NCI-H2029 treated with DMSO at 0.1 percent for 48 hours (cell line): ENCODE results near the gene CCDC83.
"Not testable (repeated sequence)": the region's sequence is repeated elsewhere in the genome, so short reads cannot be mapped to it uniquely, and the experiment has no call there.

Experiments used
- DNase-seq: peaks from one replicate; lab custom pipeline; 2025; lab: John Stamatoyannopoulos, UW

The CCDC83 gene

DNA sequence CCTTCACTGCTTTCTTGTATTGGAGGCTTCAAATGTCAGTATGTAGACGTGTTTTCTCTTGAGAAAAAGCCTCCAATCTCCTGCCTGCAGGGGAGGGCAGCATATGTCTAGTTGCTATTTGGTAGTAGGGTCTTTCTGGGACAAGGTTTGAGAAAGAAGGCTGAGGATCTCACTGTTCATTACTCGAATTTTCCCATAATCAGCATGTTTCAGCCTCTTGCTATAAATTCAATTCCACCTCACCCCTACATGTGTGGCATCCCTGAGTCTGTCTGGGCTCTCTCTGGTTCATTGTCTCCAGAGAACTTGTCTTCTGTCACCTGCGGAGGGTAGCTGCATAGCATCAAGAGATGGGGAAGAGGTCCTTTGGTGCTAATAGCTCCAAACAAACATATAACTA is 19.5 kb upstream of the CCDC83 start:
- DNase-seq, result no peak

- not testable (repeated sequence) for DNase-seq
Observed at GRCh38 chr11:85840932-85841331, 14.3 kb upstream of the CCDC83 start.

- no peak for DNase-seq
Observed at GRCh38 chr11:85843929-85844328, 11.3 kb upstream of the CCDC83 start.

DNA sequence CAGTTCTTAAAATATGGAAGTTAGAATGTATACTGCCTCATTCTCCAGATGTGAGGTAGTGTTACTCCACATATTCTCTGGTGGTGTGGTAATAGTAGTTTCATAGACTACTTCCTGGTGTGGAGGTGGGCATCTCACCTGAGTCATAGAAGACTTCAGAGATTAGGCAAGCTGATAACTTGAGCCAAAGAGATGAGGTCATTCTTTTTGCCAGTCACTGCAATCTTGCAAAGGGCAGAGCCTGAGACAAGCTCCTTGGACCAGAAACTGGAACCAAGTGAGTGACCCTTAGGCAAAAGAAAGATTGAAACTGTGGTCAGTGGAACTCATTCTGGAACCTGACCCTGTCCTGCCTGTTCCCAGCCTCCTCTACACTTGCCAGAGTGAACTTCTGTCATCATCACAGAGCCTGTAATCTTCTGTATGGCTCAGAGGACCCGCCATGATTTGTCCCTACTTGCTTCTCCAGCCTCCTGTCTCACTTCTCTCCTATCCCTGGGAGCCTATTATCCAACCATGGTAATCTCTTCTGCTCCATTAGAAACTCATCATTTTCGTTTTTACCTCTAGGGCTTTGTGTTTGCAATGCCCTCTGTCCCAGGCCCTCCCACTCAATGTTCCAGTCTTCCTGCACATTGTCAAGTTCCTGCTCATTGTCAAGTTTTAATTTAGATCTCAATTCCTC is 10.6 kb upstream of the CCDC83 start:
- DNase-seq, result no peak

DNA sequence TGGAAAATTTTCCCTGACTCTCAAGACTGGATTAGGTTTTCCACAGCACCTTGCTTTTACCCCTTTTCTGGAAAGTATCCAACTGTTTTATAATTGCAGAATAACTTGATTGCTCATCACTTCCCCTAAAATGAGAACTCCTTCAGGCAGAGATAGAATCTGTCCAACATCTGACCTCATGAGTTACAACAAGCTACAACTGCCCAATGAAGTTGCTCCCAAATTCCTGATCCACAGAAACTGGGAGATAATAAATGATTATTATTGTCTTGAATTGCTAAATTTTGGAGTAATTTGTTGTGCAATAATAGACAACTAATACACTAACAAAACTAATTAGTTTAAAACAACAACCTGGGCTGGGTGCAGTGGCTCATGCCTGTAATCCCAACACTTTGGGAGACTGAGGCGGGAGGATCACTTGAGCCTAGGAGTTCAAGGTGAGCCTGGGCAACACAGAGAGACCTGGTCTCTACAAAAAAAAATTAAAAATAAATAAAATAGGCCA is 10.0 kb upstream of the CCDC83 start:
- DNase-seq, result no peak

DNA sequence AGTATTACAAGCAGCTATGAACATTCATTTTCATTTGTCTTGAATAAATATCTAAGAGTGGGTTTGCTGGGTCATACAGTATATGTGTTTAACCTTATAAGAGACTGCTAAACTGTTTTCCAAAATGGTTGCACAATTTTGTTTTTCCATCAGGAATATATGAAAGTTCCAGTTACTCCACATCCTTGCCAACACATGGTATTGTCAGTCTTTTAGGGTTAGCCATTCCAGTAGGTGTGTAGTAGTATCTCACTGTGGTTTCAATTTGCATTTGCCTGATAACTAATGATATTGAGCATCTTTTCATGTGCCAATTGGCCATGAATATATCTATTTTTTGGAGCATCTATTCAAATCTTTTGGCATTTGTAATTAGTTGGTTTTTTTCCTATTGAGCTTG is 7.7 kb upstream of the CCDC83 start:
- DNase-seq, result no peak

GRCh38 chr11:85848006-85848405 is 7.2 kb upstream of the CCDC83 start:
- no peak for DNase-seq

GRCh38 chr11:85848556-85848955 is 6.6 kb upstream of the CCDC83 start:
- DNase-seq, result no peak

- DNase-seq, result not testable (repeated sequence)
Observed at GRCh38 chr11:85852754-85853153, 2.4 kb upstream of the CCDC83 start.

DNA sequence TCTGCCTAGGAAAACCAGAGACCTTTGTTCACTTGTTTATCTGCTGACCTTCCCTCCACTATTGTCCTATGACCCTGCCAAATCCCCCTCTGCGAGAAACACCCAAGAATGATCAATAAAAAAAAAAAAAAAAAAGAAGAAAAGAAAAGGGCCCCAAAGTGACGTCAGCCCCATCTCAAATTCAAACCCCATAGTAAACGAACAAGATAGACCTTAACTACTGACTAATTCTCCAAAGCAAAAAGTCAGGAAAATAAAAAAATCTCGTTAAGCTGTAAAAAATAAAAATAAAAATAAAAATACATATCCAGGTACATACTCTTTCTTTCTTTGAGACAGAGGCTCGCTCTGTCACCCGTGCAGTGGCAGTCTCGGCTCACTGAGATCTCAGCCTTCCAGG is 1.6 kb upstream of the CCDC83 start:
- DNase-seq, result not testable (repeated sequence)

DNA sequence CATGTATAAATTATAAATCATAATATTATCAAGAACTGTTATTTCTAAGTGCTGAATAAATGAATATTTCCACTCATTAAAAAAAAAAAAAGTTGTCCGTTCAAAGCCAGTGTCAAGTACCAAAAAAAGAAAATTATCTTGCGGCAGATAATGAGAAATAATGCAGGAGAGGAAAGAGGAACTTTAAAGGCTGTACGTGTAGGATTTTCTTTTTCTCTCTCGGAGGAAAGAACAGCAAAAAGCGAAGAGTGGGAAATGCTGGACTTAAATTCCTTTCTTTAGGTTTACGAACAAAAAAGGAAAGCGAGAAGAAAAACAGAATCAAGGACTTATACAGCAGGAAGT is 999 bp upstream of the CCDC83 start:
- no peak for DNase-seq

- peak; percentile 65 for DNase-seq
Observed at GRCh38 chr11:85854557-85855340, 434 bp upstream of the CCDC83 start.

DNA sequence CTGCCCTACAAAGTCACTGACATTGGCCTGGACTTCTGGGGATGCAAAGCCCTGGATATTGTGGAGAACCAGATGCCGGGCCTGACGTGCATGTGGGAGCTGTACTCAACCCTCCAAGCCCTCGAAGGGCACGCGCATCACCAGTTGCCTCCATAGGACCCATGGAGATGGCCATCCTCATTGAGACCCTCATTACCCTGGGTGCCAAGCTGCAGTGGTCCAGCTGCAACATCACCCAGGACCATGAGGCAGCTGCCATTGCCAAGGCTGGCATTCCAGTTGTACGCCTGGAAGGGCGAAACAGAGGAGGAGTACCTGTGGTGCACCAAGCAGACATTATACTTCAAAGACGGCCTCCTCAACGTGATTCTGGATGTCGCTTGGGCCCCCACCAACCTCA is 1.9 kb downstream of the CCDC83 start:
- no peak for DNase-seq

- not testable (repeated sequence) for DNase-seq
Observed at GRCh38 chr11:85859541-85859940, 4.4 kb downstream of the CCDC83 start.

- no peak for DNase-seq
Observed at GRCh38 chr11:85863855-85864254, 8.7 kb downstream of the CCDC83 start.

DNA sequence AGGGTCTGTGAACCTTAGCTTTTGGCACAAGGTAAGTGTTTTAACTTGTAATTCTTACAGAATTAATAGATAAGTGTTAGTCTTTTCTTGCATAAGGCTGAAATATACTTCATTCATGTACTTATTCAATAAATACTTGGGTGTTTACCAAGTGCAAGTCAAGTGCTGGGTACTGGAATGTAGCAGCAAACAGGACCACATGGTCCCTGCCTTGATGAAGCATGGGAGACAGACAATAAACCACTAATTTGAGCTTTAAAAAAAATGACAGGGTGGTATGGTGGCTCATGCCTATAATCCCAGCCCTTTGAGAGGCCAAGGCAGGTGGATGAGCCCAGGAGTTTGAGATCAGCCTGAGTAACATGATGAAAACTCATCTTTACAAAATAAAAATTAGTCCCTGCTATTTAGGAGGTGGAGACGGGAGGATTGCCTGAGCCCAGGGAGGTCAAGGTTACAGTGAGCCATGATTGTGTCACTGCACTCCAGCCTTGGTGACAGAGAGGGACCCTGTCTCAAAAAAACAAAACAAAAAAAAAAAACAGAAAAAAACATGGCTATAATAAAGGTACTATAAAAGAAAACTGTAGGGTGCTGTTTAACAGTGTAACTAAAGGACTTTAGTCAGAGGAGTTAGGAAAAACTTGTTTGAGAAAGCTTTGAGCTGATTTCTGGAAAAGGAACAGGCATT is 11.1 kb downstream of the CCDC83 start:
- no peak for DNase-seq

DNA sequence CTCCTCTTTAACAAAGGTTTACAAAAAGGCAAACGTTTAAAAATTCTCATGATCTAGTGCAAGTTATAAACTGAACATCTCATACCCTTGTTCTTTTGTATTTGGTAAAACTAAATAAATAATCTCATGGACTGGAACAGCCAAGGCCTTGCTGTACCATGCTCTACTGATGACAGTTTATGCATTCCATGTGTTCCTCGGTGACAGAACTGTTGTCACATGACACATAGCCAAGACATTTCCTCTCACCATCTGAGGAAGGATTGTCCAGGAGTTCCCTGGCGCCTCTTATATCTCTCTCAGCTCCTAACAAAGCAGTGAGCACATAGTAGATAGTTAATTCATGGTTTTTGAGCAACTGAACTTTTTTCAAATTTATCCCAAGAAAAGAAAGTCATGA is 12.6 kb downstream of the CCDC83 start:
- no peak for DNase-seq

DNA sequence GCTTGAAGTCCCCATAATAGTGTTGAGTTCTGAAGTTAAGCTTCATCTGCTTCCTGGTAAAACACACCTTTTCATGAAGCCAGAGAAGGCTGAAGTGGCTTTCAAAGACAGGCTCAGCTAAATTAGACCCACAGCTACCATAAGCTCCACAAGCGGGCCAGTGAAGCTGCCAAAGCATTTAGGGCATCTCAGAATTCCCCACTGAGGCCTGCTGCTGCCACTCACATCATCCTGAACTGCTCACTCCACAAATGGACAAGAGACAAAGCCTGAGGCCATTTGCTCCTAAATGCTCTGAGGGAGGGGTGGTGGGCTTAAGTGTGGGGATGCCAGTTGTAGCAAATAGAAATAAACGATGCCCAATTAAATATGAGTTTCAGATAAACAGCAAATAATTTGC is 14.6 kb downstream of the CCDC83 start:
- no peak for DNase-seq

DNA sequence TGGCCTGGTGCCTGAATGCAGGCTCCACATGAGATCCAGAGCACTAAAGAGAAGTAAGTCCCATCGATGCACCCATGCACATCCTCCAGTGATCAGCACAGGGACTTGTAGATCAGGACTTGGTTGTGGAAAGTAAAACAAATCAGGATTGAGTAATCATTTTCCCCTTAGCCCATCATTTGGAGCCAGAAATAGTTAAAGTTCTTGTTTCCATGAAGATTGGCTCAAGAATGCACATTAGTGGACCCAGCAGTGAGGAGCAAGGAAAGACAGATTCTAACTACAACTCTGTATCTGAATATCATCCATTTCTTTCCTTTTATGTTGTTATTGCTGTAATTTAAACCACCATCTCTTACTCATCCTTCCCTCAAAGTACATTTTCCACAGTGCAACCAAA is 19.1 kb downstream of the CCDC83 start:
- DNase-seq, result no peak

- DNase-seq, result no peak
Observed at GRCh38 chr11:85875505-85875904, 20.3 kb downstream of the CCDC83 start.

GRCh38 chr11:85884581-85885021 is 29.4 kb downstream of the CCDC83 start:
- no peak for DNase-seq

- DNase-seq, result no peak
Observed at GRCh38 chr11:85886089-85887056, 31.2 kb downstream of the CCDC83 start.
